ENCODE results near the gene S100A12. TPM values are rescaled to one million over a fixed set of nuclear protein-coding genes. Genes with fewer than 3 reads are reported as not detected.

Gene S100A12
- total RNA-seq, 1 experiment from 2014 or later: not detected

- no CpG with 5 or more reads among the region's 7 CpGs for WGBS (ENCODE audit: extremely low coverage, insufficient read length, low lambda C conversion rate)
- Histone ChIP-seq H2BK15ac (ENCODE audit: low read depth, low read length) (no peak overlapping the region), H2AFZ (ENCODE audit: low read length) (no peak overlapping the region), H3K27me3 (ENCODE audit: insufficient read depth, low read length) (no peaks in the 10 kb centered on the region), H4K91ac (ENCODE audit: insufficient read length, low read depth, low read length) (no peak overlapping the region), H3K14ac (ENCODE audit: insufficient read depth, low read length) (no peak overlapping the region), H3K18ac (ENCODE audit: insufficient read length, low read depth, low read length) (no peak overlapping the region), H2BK20ac (ENCODE audit: low read depth, low read length, poor library complexity, severe bottlenecking) (no peak overlapping the region), H3K9ac (ENCODE audit: extremely low read depth, insufficient read length, low read length) (no peak overlapping the region), H2BK12ac (ENCODE audit: insufficient read length, low read depth, low read length) (no peak overlapping the region), H3K79me2 (ENCODE audit: insufficient read depth, low read length) (no peaks in the 10 kb centered on the region), H3K4me2 (ENCODE audit: insufficient read depth, insufficient read length, low read length) (no peak overlapping the region), H4K5ac (ENCODE audit: insufficient read length, low read depth, low read length) (no peak overlapping the region), H3K23me2 (ENCODE audit: insufficient read length, low read depth, low read length, poor library complexity, severe bottlenecking) (no peaks in the 10 kb centered on the region), H3K4me1 (ENCODE audit: insufficient read depth, low read length) (no peaks in the 10 kb centered on the region), H3K56ac (ENCODE audit: insufficient read length, low read depth, low read length) (no peak overlapping the region), H2BK120ac (ENCODE audit: low read depth, low read length, poor library complexity, severe bottlenecking) (no peak overlapping the region), H2AK5ac (ENCODE audit: insufficient read length, low read length) (no peak overlapping the region), H4K20me1 (ENCODE audit: control insufficient read depth, insufficient read depth, insufficient read length) (no peaks in the 10 kb centered on the region), H2BK5ac (ENCODE audit: insufficient read length, low read length) (no peak overlapping the region), H3K79me1 (ENCODE audit: insufficient read depth, low read depth, low read length, poor library complexity, severe bottlenecking) (no peaks in the 10 kb centered on the region), H3K4ac (ENCODE audit: low read depth, low read length) (no peak overlapping the region), H4K8ac (replicated peaks; ENCODE audit: insufficient read length, low read depth, low read length) (no peak overlapping the region), H3K27ac (ENCODE audit: insufficient read length, low read depth, low read length) (no peak overlapping the region), H3K9me3 (ENCODE audit: control insufficient read depth, low read depth, low read length) (no peaks in the 10 kb centered on the region), H3K23ac (ENCODE audit: insufficient read length, low read depth, low read length) (no peak overlapping the region), H3T11ph (ENCODE audit: low read length) (no peak overlapping the region)
- peak; percentile 17 for DNase-seq
- no peak for TF ChIP-seq CTCF (conservative IDR thresholded peaks at IDR 0.05)
- Mint-ChIP-seq H3K4me3 (no peak overlapping the region), H3K36me3 (ENCODE audit: insufficient read depth in 1 of 3, low read depth in 3 of 3) (no peaks in the 10 kb centered on the region; a peak in 1 of 7 replicates), H3K4me1 (peaks cover 0 to 2% of the 10 kb centered on the region in 2 experiments; a peak in 1 of 4 replicates), H3K27me3 (ENCODE audit: low read depth) (peaks cover 12% of the 10 kb centered on the region), H3K9me3 (no peaks in the 10 kb centered on the region), H3K27ac (no peak overlapping the region; a peak in 1 of 7 replicates)
Observed at GRCh38 chr1:153395136-153395685, 19.8 kb upstream of the S100A12 start.

Measured in H9 (cell line).